Central memory CD8-positive, alpha-beta T cell (primary cell): ENCODE measurements around the gene TSEN34.
A peak's percentile ranks its signal among the peaks of the same experiment; 100 is the strongest.
"Not testable (repeated sequence)": the region's sequence is repeated elsewhere in the genome, so short reads cannot be mapped to it uniquely, and the experiment has no call there.

Experiments
- ATAC-seq: fragments of 150-1000 bp; cut with Tn5 transposase; replicated peaks from 2 replicates; pipeline ENCODE4 v1.10.0; 2022; ENCODE audit warnings: mild to moderate bottlenecking, moderate FRiP score, moderate number of reproducible peaks; ENCODE audit not compliant: poor library complexity, severe bottlenecking; ENCODE audit errors: extremely low read depth
- DNase-seq, 2 donors: peaks; one replicate each; pipeline ENCODE4 v3.0.0; 2021; ENCODE audit warnings: low spot score in 2 of 2
- H3K27ac Mint-ChIP-seq: one replicate; pipeline ENCODE4 v1.8.0; 2022; ENCODE audit warnings: low read depth, mild to moderate bottlenecking, moderate library complexity, mixed read lengths
- H3K27me3 Mint-ChIP-seq: one replicate; pipeline ENCODE4 v1.8.0; 2022; ENCODE audit warnings: mixed read lengths
- H3K36me3 Mint-ChIP-seq: one replicate; pipeline ENCODE4 v1.8.0; 2022; ENCODE audit warnings: mild to moderate bottlenecking, moderate library complexity, mixed read lengths; ENCODE audit not compliant: insufficient read depth
- H3K4me1 Mint-ChIP-seq: one replicate; pipeline ENCODE4 v1.8.0; 2022; ENCODE audit warnings: mixed read lengths
- H3K4me3 Mint-ChIP-seq: one replicate; pipeline ENCODE4 v1.8.0; 2022; ENCODE audit warnings: mild to moderate bottlenecking, moderate library complexity, mixed read lengths
- H3K9me3 Mint-ChIP-seq: one replicate; pipeline ENCODE4 v1.8.0; 2022; ENCODE audit warnings: mixed read lengths

TSEN34 gene

DNA sequence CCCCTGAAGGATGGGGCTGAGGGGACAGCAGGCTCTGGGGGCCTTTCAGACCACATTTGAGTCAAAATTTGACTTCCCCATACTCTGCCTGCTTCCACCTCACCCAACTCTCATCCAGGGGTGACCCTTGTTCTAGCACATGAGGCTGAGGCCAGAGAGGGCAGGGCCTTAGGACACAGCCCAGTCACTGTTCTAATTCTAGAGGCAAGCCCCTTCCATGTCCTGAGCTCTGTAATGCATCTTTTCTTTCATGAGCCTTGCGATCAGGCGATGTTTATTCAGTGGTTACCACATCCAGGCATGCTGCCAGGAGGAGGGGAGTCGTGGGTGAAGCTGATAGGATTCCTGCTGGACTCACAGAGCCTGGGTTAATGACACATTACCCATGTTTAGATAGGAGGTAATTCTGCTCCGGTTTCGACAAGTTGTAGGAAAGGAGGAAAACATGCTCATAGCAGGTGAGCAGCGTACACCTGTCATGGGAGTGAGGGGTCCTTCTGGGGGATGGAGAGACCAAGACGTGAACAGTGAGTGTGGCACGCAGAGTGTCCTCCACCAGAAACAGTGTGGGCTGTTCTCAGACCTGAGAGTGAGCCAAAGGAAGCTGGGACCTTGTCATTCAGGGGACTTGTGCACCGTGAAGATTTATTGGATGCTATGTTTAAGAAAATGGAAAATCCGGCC, 18.8 kb downstream of the TSEN34 start:
- peaks cover 39% of the 10 kb centered on the region for H3K36me3 Mint-ChIP-seq
- ATAC-seq (no peak), DNase-seq (no peak)
- peak overlapping the region; percentile 69 for H3K4me3 Mint-ChIP-seq
- no peaks in the 10 kb centered on the region for H3K9me3 Mint-ChIP-seq
- peaks cover 46% of the 10 kb centered on the region for H3K4me1 Mint-ChIP-seq
- no peaks in the 10 kb centered on the region for H3K27me3 Mint-ChIP-seq
- H3K27ac Mint-ChIP-seq: peak overlapping the region; percentile 93

DNA sequence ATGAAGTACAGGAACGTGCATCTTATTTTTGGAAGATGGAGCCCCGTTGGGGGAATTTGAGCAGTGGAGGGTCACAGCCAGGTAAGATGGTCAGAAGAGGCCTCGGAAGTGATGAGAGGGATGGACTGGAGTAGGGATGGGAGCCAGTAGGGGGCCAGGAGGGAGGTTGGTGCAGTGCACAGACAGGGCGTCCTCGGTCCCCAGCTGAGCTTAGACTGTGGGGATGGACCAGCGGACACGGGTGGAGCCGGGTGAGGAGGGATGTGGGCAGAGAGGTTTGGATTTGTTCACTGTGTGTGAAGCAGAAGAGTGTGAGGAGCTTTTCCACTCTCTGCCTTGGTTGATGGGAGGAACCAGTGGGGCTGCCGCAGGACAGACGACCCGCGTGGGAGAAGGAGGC, 20.1 kb downstream of the TSEN34 start:
- H3K4me1 Mint-ChIP-seq: peaks cover 39% of the 10 kb centered on the region
- no peaks in the 10 kb centered on the region for H3K9me3 Mint-ChIP-seq
- no peak for ATAC-seq
- H3K4me3 Mint-ChIP-seq: peak overlapping the region; percentile 69
- H3K27ac Mint-ChIP-seq: peak overlapping the region; percentile 93
- H3K27me3 Mint-ChIP-seq: no peaks in the 10 kb centered on the region
- H3K36me3 Mint-ChIP-seq: peaks cover 33% of the 10 kb centered on the region
- DNase-seq: no peak

- H3K4me1 Mint-ChIP-seq: peaks cover 20% of the 10 kb centered on the region
- H3K27me3 Mint-ChIP-seq, H3K27ac Mint-ChIP-seq, ATAC-seq, H3K36me3 Mint-ChIP-seq, H3K9me3 Mint-ChIP-seq, H3K4me3 Mint-ChIP-seq, DNase-seq: not testable (repeated sequence)
These were observed 23.1 kb downstream of the TSEN34 start for GRCh38 chr19:54214217-54214616.

DNA sequence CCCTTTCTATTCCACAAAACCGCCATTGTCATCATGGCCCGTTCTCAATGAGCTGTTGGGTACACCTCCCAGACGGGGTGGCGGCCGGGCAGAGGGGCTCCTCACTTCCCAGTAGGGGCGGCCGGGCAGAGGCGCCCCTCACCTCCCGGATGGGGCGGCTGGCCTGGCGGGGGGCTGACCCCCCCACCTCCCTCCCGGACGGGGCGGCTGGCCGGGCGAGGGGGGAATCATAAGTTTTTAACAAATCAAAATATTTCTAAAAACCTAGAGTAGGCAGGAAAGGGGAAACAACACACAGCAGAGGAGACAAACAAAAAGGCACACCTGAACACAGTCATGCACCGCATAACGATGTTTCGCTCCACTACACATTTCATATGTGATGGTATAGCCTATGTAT, 23.6 kb downstream of the TSEN34 start:
- not testable (repeated sequence) for ATAC-seq, H3K4me3 Mint-ChIP-seq, H3K27ac Mint-ChIP-seq, DNase-seq, H3K27me3 Mint-ChIP-seq, H3K9me3 Mint-ChIP-seq, H3K36me3 Mint-ChIP-seq
- peaks cover 15% of the 10 kb centered on the region for H3K4me1 Mint-ChIP-seq

DNA sequence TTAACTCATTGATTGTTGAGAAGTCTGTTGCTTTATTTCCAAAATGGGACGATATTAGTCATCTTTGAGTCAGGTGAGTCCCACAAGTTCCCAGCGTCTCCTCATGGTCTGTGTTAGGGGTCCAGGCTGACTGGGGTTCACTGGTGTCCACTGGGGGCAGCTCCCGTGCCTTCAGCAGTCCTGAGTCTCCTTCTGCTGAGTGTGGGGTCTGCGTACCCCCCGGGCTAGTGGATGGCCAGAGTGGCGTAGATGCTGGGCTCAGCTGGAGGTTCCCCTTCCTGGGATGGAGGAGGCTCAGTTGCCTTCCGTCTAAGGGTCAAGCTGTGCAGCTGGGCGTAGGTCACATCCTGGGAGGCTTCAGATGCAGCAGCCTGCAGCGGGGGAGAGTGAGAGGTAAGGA, 25.8 kb downstream of the TSEN34 start:
- Mint-ChIP-seq H3K4me3 (no peak overlapping the region), H3K4me1 (no peaks in the 10 kb centered on the region), H3K27ac (no peak overlapping the region), H3K9me3 (no peaks in the 10 kb centered on the region), H3K36me3 (peaks cover 1% of the 10 kb centered on the region), H3K27me3 (no peaks in the 10 kb centered on the region)
- no peak for DNase-seq
- ATAC-seq: no peak

DNA sequence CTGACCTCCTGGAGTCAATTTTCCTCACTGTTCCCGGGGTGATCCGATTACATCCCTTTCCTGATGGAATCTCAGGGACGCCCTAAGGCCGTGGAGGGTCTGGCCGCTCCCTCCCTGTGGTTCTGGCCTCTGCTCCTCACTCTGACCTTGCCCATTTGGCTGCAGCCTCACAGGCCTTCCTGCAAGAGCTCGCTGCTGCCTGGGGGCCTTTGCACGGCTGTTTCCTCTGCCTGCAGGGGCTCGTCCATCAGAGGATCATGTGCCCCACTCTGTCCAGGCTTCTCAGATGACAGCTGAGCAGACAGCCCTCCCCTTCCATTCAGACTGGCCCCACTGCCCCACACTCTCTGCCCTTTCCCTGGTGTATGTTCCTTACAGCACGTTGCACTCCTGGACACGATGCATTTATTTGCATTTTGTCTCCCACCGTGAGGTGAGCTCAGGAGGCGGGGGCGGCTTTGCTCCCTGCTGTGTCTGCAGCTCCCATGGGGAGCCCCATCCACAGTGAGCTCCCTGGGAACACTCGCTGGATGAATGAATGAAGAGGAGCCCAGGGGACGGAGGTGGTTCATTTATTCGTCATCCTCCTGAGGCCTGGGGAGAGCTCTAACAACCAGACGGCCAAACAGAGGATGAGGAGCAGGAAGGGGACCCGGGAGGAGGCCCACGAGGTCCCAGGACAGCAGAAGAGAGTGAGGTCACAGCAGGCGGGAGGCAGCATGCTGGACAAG, 26.6 kb downstream of the TSEN34 start:
- not testable (repeated sequence) for H3K36me3 Mint-ChIP-seq, H3K9me3 Mint-ChIP-seq, ATAC-seq, DNase-seq, H3K27me3 Mint-ChIP-seq, H3K4me1 Mint-ChIP-seq, H3K4me3 Mint-ChIP-seq, H3K27ac Mint-ChIP-seq

DNA sequence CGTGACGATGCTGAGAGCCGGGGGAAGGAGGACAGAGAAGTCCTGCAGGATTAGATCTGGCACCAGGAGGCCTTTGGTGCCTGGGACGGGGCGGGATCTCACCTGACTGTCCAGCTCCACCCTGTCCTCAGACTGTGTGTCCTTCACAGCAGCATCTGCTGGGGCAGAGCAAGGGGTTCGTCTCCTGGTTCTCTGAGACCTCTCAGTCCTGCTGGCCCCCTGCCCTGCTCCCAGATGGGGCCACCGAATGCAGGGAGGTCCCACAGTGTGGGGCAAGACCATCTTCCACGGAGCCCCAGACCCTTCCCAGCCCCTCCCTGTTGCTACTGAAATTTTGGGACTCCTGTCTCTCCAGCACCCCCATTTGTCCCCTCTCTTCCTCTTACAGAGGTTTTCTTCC, 27.2 kb downstream of the TSEN34 start:
- H3K9me3 Mint-ChIP-seq: no peaks in the 10 kb centered on the region
- no peak overlapping the region for H3K4me3 Mint-ChIP-seq
- no peak overlapping the region for H3K27ac Mint-ChIP-seq
- DNase-seq (no peak), ATAC-seq (no peak)
- peaks cover 1% of the 10 kb centered on the region for H3K36me3 Mint-ChIP-seq
- peaks cover 3% of the 10 kb centered on the region for H3K4me1 Mint-ChIP-seq
- peaks cover 6% of the 10 kb centered on the region for H3K27me3 Mint-ChIP-seq

DNA sequence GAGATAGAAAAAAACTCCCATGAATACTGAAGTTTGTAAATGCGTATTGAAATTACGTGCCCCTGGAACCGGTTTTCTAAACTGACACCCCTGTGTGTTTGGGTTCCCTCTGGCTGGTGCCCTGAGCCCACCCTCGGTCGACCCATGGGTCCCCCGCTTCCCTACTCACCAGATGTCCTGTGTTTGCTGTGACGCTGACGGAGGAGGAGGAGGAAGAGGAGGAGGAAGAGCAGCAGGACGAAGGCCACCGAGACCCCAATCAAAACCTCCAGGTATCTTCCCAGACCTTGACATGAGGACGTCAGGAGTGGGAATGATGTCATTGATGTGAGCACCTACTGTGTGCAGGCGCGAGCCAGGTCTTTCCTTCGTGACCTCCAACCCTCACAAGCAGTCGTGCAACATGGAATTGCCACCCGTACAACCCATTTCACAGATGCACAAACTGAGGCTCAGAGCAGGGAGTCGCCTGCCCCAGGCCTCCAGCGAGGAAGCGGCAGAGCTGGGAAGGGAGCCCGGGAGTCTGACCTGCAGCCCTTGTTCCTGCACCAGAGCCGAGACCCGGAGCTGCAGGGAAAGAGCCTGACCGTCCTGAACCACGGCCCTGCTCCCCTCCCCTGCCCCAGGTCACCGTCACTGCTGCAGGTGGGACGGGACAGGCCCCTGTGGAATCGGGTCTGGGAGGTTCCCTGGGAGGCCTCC, 28.0 kb downstream of the TSEN34 start:
- H3K4me3 Mint-ChIP-seq: no peak overlapping the region
- H3K27me3 Mint-ChIP-seq: peaks cover 15% of the 10 kb centered on the region
- no peaks in the 10 kb centered on the region for H3K9me3 Mint-ChIP-seq
- no peak for DNase-seq
- H3K4me1 Mint-ChIP-seq: peaks cover 5% of the 10 kb centered on the region
- peaks cover 1% of the 10 kb centered on the region for H3K36me3 Mint-ChIP-seq
- H3K27ac Mint-ChIP-seq: no peak overlapping the region
- ATAC-seq: no peak

- H3K4me1 Mint-ChIP-seq, H3K36me3 Mint-ChIP-seq, DNase-seq, H3K27ac Mint-ChIP-seq, ATAC-seq, H3K9me3 Mint-ChIP-seq, H3K4me3 Mint-ChIP-seq: not testable (repeated sequence)
- peaks cover 15% of the 10 kb centered on the region for H3K27me3 Mint-ChIP-seq
These were observed 28.6 kb downstream of the TSEN34 start for GRCh38 chr19:54219702-54220101.

DNA sequence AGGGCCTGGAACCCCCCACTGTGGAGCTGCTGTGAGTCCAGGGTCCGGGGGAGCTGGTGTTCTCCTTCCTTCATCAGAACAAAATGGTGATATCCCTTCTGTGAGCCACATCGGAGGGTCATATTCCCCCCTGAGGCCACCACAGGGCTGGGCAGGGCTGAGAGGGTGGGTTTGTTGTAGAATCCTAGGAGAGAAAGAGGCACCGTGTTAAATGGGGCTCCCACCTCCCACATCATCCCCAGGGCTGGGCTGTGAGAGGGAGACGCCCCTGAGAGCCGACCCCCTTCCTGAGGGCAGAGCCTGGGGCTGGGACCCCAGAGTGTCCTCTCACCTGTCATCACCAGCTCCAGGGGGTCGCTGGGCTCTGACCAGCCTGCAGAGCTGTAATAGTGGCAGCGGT, 30.8 kb downstream of the TSEN34 start:
- ATAC-seq, DNase-seq, H3K27ac Mint-ChIP-seq, H3K9me3 Mint-ChIP-seq, H3K4me1 Mint-ChIP-seq, H3K36me3 Mint-ChIP-seq, H3K4me3 Mint-ChIP-seq: not testable (repeated sequence)
- peaks cover 15% of the 10 kb centered on the region for H3K27me3 Mint-ChIP-seq

DNA sequence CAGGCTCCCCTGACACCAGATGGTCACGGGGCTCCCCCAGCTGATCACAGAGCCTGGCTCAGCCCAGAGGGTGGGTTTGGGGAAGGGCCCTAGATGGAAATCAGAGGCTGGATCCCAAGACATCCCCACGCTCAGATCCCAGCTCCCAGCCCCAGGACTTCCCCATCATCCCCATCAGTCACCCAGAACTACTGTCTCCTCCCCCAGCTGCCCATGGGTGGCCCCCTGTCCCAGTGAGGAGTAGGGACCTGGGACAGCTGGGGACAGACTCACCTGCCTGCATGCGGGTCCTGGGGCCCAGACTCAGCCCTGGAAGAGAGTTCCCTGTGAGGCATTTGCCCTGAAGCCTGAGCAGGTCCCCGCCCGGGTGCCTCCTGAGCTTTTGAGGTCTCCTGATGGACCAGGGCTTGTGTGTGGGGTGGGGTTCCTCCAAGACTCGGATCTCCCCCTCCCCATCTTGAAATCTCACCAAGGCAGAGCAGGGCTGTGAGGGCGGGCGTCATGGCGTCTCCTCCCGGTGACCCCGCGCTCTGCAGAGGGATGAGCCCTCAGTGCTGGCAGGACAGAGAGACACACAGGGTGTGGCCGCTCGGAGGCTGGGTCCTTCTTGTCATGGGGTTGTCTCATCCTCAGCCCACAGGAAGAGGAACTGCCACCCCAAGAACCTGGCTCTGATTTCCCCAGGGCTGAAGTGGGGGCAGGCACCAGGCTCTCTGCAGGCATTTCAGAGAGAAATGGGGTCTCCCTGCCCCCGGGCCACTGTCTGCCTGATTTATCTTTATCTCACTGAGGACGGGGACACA, 31.6 kb downstream of the TSEN34 start, which contains the start of gene LILRB3:
Gene LILRB3 (minus strand): TSS at position 534 of the 803 bp plus-strand sequence. CDS start 31 bp downstream, at position 503.
- not testable (repeated sequence) for H3K9me3 Mint-ChIP-seq, H3K4me1 Mint-ChIP-seq, H3K4me3 Mint-ChIP-seq, DNase-seq, H3K36me3 Mint-ChIP-seq, ATAC-seq
- peak within 1 kb of the TSS; percentile 53 for H3K27ac Mint-ChIP-seq
- H3K27me3 Mint-ChIP-seq: peaks cover 15% of the 10 kb centered on the region

DNA sequence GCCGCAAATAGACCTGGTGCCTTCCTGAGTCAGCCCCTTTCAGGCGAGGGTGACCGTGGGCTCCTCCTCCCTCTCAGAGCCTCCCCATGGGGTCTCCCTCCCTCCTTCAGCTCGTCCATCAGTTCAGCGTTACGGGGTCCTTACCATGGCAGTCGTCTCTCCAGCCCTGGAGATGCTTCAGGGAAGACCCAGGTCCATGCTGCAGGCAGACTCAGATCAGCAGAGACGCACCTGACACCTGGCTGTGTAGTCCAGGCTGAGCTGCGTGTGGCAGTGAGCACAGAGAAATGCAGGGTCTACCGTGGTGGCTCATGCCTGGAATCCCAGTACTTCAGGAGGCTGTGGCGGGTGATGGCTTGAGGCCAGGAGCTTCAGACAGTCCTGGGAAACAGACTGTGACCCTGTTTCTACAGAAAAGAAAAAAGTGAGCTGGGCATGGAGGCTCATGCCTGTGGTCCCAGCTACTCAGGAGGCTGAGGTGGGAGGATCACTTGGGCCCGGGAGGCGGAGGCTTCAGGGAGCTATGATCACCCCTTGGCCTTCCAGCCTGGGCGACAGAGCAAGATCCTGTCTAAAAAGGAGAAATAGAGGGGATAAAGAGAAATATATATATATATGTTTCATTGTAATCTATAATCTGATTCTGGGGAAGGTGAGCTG, 32.3 kb downstream of the TSEN34 start:
- H3K36me3 Mint-ChIP-seq, ATAC-seq, H3K9me3 Mint-ChIP-seq, DNase-seq, H3K4me3 Mint-ChIP-seq, H3K4me1 Mint-ChIP-seq: not testable (repeated sequence)
- Mint-ChIP-seq H3K27me3 (peaks cover 15% of the 10 kb centered on the region), H3K27ac (peak overlapping the region; percentile 53)
